Left renal pelvis (tissue), 4 donors: ENCODE measurements around the gene TREM2. TPM values are rescaled to one million over a fixed set of nuclear protein-coding genes. Genes with fewer than 3 reads are reported as not detected.
"Not testable (repeated sequence)": the region's sequence is repeated elsewhere in the genome, so short reads cannot be mapped to it uniquely, and the experiment has no call there.

Source experiments
- DNase-seq, 4 donors: peaks; one replicate each; pipeline ENCODE4 v3.0.0-alpha.2; 2013; ENCODE audit warnings: low read depth in 4 of 4, low spot score in 3 of 4
- polyA plus RNA-seq, 4 donors: library from polyadenylated mRNA; unstranded; fragments of 120-200 nt; gene quantifications; one replicate each; pipeline ENCODE4 v1.2.1, GENCODE V29; 2013; ENCODE audit not compliant: insufficient read length in 4 of 4

Gene TREM2
- polyA plus RNA-seq = 1 to 10 TPM in 1 of 4 donors, under 1 TPM in 3; 0.26 to 1.4 (median 0.42) TPM

GRCh38 chr6:41162687-41163418, at the start of gene TREM2:
TREM2 (minus strand) TSS chr6:41163116; CDS start chr6:41163082, 34 bp downstream.
- no peak for DNase-seq

DNA sequence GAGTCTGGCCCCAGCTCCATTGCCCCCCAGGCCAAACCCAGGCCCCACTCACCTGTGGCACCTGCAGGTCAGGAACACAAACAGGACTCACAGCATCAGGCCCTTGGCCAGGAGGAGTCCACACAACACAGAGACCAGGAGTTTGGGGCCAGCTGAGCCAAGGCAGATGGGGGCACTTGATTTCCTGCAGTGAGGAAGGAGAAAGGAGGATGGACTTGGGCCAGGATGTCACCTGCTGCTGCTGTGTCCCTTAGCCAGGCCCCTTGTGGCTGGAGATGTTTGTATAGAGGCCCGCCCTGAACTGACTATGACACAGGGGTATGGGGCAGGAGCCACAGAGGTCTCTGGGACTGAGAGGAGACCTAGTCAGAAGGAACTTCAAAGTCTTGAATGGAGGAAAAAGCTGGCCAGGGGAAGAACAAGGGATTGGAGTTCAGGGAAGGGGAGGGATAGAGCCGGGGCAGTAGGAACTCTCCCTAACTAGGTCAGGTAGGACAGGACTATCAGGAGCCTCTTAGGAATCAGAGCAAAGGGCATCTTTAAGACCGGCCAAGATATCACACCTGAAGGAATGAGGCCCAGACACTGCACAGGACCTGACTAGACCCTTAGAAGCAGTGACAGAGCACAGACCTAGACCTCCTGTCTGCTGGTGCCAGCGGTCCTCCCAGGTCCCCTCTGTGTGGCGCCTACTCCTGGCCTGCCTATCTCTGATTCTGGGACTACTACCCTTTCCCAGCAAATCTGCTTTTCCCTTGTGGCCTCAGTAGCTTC, 46.8 kb upstream of the TREM2 start:
- DNase-seq = no peak

DNA sequence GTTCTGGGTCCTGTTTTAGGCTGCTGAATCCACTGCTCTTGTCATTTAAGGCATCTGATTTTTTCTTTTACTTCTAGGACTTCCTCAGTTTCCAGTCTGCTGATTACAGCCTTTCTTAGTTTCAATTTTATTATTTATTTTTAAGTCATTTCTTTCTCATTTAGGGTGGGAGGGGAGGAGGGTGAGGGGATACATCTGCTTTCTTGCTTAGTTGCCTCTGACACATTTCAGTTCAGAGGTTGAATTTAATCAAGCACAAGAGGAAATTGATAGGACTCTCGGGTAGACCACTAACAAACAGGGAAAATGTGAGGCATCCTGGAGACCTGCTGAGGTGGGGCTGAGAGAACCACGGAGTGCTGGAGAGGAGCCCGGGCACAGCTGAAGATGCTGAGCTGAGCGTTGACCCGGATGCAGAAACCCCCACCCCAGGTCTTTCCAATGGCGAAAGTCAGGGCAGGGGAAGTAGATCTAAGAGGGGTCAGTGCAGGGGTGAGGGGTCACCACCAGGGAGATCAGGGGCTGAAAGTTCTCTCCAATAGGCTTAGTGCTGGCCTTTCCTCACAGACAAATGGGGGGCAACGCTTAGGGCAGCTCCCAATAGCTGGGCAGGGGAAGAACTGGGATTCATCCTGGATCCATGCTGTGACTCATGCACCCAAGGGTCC, 45.7 kb upstream of the TREM2 start:
- DNase-seq = no peak

GRCh38 chr6:41204156-41204555, 41.2 kb upstream of the TREM2 start:
- no peak for DNase-seq

GRCh38 chr6:41201764-41202173, 38.9 kb upstream of the TREM2 start:
- no peak for DNase-seq

DNA sequence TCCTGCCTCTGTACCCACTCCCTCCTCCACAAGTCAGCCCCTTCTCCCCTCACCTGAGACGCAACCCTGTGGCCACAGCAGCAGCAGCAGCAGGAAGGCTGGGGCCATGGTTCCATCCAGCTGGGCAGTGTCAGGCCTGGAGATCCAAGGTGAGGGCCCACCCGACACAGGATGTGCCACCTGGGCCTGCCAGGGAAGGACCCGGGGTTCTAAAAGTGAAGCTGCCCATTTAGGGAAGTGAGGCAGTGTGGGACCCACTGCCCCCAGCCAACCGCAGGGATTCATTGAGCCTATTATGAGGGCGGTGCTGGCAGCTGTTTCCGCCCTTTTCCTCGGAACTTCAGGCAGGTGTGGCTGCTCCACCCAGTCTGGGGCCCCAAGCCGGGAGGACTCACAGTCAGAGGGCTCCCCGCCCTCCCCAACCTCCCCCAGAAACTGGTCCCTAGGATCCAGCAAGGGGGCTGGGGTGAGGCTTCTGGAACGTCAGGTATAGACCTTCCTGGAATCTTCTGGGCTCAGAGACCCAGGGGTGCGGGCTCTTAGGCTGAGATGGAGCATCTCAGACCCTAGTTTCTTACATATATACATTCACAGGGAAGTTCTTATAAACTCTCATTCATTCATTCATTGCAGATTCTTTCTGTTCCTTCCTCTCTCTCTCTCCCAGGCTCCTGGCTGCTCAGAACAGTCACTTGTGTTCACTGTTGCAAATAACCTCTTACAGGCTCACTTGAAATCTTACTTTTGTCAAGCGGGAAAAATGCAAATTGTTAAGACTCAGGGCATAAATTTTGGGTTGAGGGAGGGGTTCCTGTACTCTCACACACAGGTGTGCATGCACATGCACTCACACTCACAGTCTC, 38.2 kb upstream of the TREM2 start, which contains the start of gene TREML2:
TSS of gene TREML2 (minus strand) at position 249 of the 863 bp plus-strand sequence. CDS start at position 108, 141 bp downstream.
- no peak for DNase-seq

GRCh38 chr6:41200296-41200900, 37.5 kb upstream of the TREM2 start:
- DNase-seq = no peak

- no peak for DNase-seq
These were observed 36.8 kb upstream of the TREM2 start for GRCh38 chr6:41199552-41200246.

DNA sequence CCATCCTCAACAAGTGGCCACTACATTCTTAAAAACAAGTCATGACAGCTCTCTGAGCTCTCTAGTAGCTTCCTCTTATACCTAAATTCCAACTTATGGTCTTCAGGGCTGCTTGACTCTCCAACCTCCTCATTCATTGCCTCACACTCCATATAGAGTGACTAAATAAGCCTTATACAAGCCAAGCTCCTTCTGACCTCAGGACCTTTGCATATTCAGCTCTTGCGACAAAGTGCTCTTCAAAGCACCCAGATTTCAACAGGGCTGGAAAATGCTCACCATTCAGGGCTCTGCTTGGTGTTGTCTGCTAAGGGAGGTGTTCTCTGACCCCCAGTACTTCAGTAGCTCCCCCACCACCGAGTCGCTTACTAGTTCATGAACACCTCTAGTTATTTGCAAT, 34.3 kb upstream of the TREM2 start:
- no peak for DNase-seq

GRCh38 chr6:41194386-41194785, 31.5 kb upstream of the TREM2 start:
- DNase-seq = no peak

DNA sequence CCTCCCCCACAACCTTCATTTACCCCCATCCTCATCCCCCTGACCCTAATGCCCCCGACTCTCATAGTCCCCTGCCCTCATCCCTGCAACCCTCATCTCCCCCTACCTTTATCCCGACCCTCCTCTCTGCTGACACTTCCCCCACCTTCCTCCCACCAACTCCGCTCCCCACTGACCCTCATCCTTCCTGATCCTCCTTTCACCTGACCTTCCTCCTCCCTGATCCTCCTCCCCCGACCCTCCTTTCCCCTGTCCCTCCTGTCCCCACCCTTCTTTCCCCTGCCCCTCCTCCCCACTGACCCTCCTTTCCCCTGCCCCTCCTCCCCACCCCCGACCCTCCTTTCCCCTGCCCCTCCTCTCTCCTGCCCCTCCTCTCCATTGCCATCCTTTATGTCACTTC, 31.0 kb upstream of the TREM2 start:
- DNase-seq = no peak

DNA sequence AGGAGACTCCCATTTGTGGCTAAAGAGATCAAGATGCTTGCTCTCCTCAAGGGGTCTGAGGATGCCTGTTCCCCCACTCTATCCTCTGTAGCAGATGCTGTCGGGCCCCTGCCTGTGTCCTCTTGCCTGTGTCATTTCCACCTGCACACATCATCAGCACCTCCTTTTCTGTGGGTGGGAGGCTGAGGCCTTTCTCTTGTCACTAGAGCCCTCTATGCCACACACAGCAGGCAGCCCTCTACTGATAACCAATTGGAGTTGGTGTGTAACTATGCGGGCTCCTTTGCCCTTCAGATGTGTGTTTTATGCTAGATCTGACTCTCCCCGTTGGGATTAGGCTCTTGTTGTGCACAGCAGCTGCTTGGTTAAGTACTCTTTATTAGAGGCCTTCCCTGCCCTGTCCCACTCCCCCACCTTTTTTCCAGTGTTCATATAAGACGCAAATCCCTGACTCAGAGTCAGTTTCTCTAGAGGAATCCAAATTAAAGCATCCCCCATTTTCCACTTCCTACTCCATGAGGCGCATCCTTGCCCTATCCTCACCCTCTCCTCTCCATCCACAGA, 30.3 kb upstream of the TREM2 start:
- no peak for DNase-seq

- no peak for DNase-seq
These were observed 28.7 kb upstream of the TREM2 start for GRCh38 chr6:41191569-41191968.

DNA sequence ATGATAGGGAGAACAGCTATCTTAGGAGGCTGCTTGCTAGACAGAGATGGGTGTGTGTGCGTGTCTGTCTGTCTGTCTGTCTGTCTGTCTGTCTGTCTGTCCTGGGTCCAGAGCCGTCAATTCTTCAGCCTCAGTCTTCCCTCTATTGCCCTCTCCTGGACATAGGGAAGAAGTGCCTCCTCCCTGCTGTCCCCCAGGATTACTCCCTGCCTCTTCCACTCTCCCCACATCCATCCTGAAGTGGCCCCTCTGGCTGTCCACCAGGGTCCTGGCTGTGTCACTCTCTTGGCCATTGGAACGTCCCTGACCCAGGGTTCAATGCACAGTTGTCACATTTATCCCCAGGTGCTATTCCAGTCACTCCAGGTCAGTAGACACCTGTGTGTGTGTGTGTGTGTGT, 27.9 kb upstream of the TREM2 start:
- DNase-seq = no peak

- no peak for DNase-seq
These were observed 27.1 kb upstream of the TREM2 start for GRCh38 chr6:41189967-41190366.

GRCh38 chr6:41189046-41189445, 26.1 kb upstream of the TREM2 start:
- DNase-seq = not testable (repeated sequence)

DNA sequence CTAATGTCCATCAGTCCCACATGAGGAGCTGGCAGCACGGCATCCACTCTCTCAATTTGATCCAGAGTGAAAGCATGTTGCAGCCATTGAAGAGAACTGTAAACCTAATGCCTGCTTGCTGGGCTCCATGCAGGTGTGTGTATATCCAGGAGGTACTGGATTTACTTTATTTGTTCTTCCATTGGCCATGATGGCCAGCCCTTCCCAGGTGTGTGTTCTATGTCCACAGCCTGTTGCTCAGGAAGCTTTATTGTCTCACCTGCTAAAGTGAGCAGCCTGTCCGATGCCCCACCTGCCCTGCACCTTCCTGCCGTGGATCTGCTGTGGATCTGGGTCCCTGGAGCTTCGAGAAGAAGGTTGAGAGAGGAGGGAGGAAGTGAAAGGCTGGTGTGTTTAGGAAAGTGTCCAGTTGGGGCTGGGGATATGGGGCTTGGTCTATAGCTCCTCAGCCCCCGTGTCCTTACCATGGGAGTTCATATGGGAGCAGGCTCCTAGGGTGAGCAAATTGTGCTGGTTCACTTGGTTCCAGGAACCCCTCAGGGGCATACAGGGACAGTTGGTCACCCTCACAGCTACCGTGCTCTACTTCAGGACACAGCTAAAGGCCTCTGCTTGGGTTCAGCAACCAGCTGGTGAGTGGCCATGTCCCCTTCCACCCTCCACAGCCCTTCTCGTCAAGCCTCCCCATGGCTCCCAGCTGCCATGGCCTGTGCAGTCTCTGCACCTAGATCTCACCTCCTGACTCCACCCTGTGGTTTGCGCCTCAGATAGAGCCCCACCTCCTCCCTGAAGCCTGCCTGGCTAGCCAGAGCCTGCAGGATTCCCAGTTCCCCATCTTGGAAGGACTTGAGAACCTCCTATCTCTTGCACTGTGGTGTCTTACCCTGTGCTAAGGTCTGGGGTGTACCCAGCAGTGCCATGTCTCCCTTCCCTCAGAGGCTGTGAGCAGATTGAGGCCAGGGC, 25.3 kb upstream of the TREM2 start:
- DNase-seq = no peak

- DNase-seq = no peak
These were observed 23.2 kb upstream of the TREM2 start for GRCh38 chr6:41186031-41186562.
